Measurements from ENCODE around the gene S100A7.
"Not testable (repeated sequence)": the region's sequence is repeated elsewhere in the genome, so short reads cannot be mapped to it uniquely, and the experiment has no call there.

Gene S100A7

GRCh38 chr1:153420306-153420705 is 40.1 kb downstream of the S100A7 start:
- Histone ChIP-seq H3K36me3 (replicated peaks) (no peaks in the 10 kb centered on the region), H3K4me3 (ENCODE audit: low read depth, low read length) (no peak overlapping the region), H3K27ac (no peak overlapping the region), H3K27me3 (replicated peaks) (no peaks in the 10 kb centered on the region)
- in situ Hi-C loops (cut with HindIII; ENCODE audit: low pct_ligation_motif_present, low sequenced_read_pairs), result no loop called here
- DNase-seq, result no peak
- TF ChIP-seq CTCF (IDR thresholded peaks at IDR 0.05; ENCODE audit: low read depth, low read length, missing control alignments), result no peak

- H3K4me3 ChIP-seq (ENCODE audit: low read depth, low read length); H3K27ac ChIP-seq; DNase-seq; in situ Hi-C loops (cut with HindIII; ENCODE audit: low pct_ligation_motif_present, low sequenced_read_pairs); H3K27me3 ChIP-seq (replicated peaks); H3K36me3 ChIP-seq (replicated peaks): not testable (repeated sequence)
Measured at GRCh38 chr1:153419436-153419793, 41.0 kb downstream of the S100A7 start.

- H3K27ac ChIP-seq; in situ Hi-C loops (cut with HindIII; ENCODE audit: low pct_ligation_motif_present, low sequenced_read_pairs); H3K4me3 ChIP-seq (ENCODE audit: low read depth, low read length); H3K36me3 ChIP-seq (replicated peaks); DNase-seq; H3K27me3 ChIP-seq (replicated peaks): not testable (repeated sequence)
Measured at GRCh38 chr1:153418758-153419435, 41.6 kb downstream of the S100A7 start.

GRCh38 chr1:153417136-153417888 is 43.1 kb downstream of the S100A7 start:
- DNase-seq, result no peak
- H3K27me3 ChIP-seq (replicated peaks), result no peaks in the 10 kb centered on the region
- in situ Hi-C loops (cut with HindIII; ENCODE audit: low pct_ligation_motif_present, low sequenced_read_pairs), result no loop called here
- no peak overlapping the region for H3K4me3 ChIP-seq (ENCODE audit: low read depth, low read length)
- no peaks in the 10 kb centered on the region for H3K36me3 ChIP-seq (replicated peaks)
- no peak for TF ChIP-seq CTCF (IDR thresholded peaks at IDR 0.05; ENCODE audit: low read depth, low read length, missing control alignments)
- H3K27ac ChIP-seq, result no peak overlapping the region

- Histone ChIP-seq H3K36me3 (replicated peaks) (no peaks in the 10 kb centered on the region), H3K27ac (no peak within 1 kb of the TSS), H3K27me3 (replicated peaks) (no peaks in the 10 kb centered on the region), H3K4me3 (ENCODE audit: low read depth, low read length) (no peak within 1 kb of the TSS)
- TF ChIP-seq CTCF (IDR thresholded peaks at IDR 0.05; ENCODE audit: low read depth, low read length, missing control alignments), result no peak
- DNase-seq, result no peak
- in situ Hi-C loops (cut with HindIII; ENCODE audit: low pct_ligation_motif_present, low sequenced_read_pairs), result no loop called here
Measured at GRCh38 chr1:153415850-153416570, 44.4 kb downstream of the S100A7 start, which contains the start of gene S100A7A. Gene S100A7A (plus strand): TSS chr1:153416520. CDS start chr1:153418083, 1,563 bp downstream.

GRCh38 chr1:153413961-153414360 is 46.5 kb downstream of the S100A7 start:
- in situ Hi-C loops (cut with HindIII; ENCODE audit: low pct_ligation_motif_present, low sequenced_read_pairs); DNase-seq; H3K27ac ChIP-seq: not testable (repeated sequence)

More at GRCh38 chr1:153413961-153414360, 46.5 kb downstream of the S100A7 start:
- H3K4me3 ChIP-seq (ENCODE audit: low read depth, low read length); H3K27me3 ChIP-seq (replicated peaks); H3K36me3 ChIP-seq (replicated peaks): not testable (repeated sequence)
